ENCODE data around the gene GMDS. TPM values are rescaled to one million over a fixed set of nuclear protein-coding genes. Genes with fewer than 3 reads are reported as not detected.

The GMDS gene
- total and polyA plus RNA-seq, 5 donors, result 8.1 to 13.5 (median 12.6) TPM

GRCh38 chr6:1749041-1749440 lies 496.4 kb downstream of the GMDS start:
- peaks cover 3% of the 10 kb centered on the region for H3K4me1 ChIP-seq (ENCODE audit: control insufficient read depth, insufficient read depth, low read length)
- H3K27me3 ChIP-seq (ENCODE audit: control insufficient read depth, insufficient read depth), result no peaks in the 10 kb centered on the region
- DNase-seq, result no peak
- intact Hi-C loops (cut with DNase I), result no loop called here
- WGBS, result 92% methylated on average over 6 of the region's 6 CpGs
- no peak overlapping the region for H3K4me3 ChIP-seq (ENCODE audit: low read length)
- H3K27ac ChIP-seq (ENCODE audit: low read length), result no peak overlapping the region
- ATAC-seq, result no peak
- no peaks in the 10 kb centered on the region for H3K9me3 ChIP-seq (ENCODE audit: control insufficient read depth, low read length)

- intact Hi-C loops (cut with DNase I), result no loop called here
- Histone ChIP-seq H3K27me3 (ENCODE audit: control insufficient read depth, insufficient read depth) (no peaks in the 10 kb centered on the region), H3K4me1 (ENCODE audit: control insufficient read depth, insufficient read depth, low read length) (peaks cover 3% of the 10 kb centered on the region), H3K9me3 (ENCODE audit: control insufficient read depth, low read length) (no peaks in the 10 kb centered on the region), H3K27ac (ENCODE audit: low read length) (no peak overlapping the region), H3K4me3 (ENCODE audit: low read length) (no peak overlapping the region)
- ATAC-seq, result no peak
- DNase-seq, result no peak
- 66% methylated on average over 5 of the region's 5 CpGs for WGBS
These were observed 497.9 kb downstream of the GMDS start for GRCh38 chr6:1747531-1747930.

- no peak overlapping the region for H3K27ac ChIP-seq (ENCODE audit: low read length)
- peaks cover 3% of the 10 kb centered on the region for H3K4me1 ChIP-seq (ENCODE audit: control insufficient read depth, insufficient read depth, low read length)
- 86% methylated on average over 4 of the region's 4 CpGs for WGBS
- intact Hi-C loops (cut with DNase I), result no loop called here
- no peak overlapping the region for H3K4me3 ChIP-seq (ENCODE audit: low read length)
- H3K9me3 ChIP-seq (ENCODE audit: control insufficient read depth, low read length), result no peaks in the 10 kb centered on the region
- no peak for ATAC-seq
- H3K27me3 ChIP-seq (ENCODE audit: control insufficient read depth, insufficient read depth), result no peaks in the 10 kb centered on the region
- DNase-seq, result no peak
These were observed 498.4 kb downstream of the GMDS start for GRCh38 chr6:1747003-1747402.

GRCh38 chr6:1745814-1746213 lies 499.6 kb downstream of the GMDS start:
- Histone ChIP-seq H3K4me1 (ENCODE audit: control insufficient read depth, insufficient read depth, low read length) (peaks cover 3% of the 10 kb centered on the region), H3K27me3 (ENCODE audit: control insufficient read depth, insufficient read depth) (no peaks in the 10 kb centered on the region), H3K9me3 (ENCODE audit: control insufficient read depth, low read length) (no peaks in the 10 kb centered on the region), H3K27ac (ENCODE audit: low read length) (no peak overlapping the region), H3K4me3 (ENCODE audit: low read length) (no peak overlapping the region)
- 90% methylated on average over 8 of the region's 8 CpGs for WGBS
- intact Hi-C loops (cut with DNase I), result no loop called here
- DNase-seq (peak in 1 of 3 donors; percentile 32), ATAC-seq (no peak)

- H3K27ac ChIP-seq (ENCODE audit: low read length), result no peak overlapping the region
- DNase-seq, result peak in 1 of 3 donors; percentile 22
- no peak overlapping the region for H3K4me3 ChIP-seq (ENCODE audit: low read length)
- 93% methylated on average over 9 of the region's 9 CpGs for WGBS
- no peaks in the 10 kb centered on the region for H3K27me3 ChIP-seq (ENCODE audit: control insufficient read depth, insufficient read depth)
- intact Hi-C loops (cut with DNase I), result no loop called here
- H3K4me1 ChIP-seq (ENCODE audit: control insufficient read depth, insufficient read depth, low read length), result peaks cover 3% of the 10 kb centered on the region
- no peaks in the 10 kb centered on the region for H3K9me3 ChIP-seq (ENCODE audit: control insufficient read depth, low read length)
- ATAC-seq, result peak in 1 of 2 donors; percentile 26
These were observed 500.9 kb downstream of the GMDS start for GRCh38 chr6:1744543-1744942.

- no peaks in the 10 kb centered on the region for H3K27me3 ChIP-seq (ENCODE audit: control insufficient read depth, insufficient read depth)
- no peaks in the 10 kb centered on the region for H3K4me1 ChIP-seq (ENCODE audit: control insufficient read depth, insufficient read depth, low read length)
- H3K27ac ChIP-seq (ENCODE audit: low read length), result no peak overlapping the region
- no peaks in the 10 kb centered on the region for H3K9me3 ChIP-seq (ENCODE audit: control insufficient read depth, low read length)
- DNase-seq (no peak), ATAC-seq (no peak)
- intact Hi-C loops (cut with DNase I), result no loop called here
- WGBS, result 96% methylated on average over 2 of the region's 2 CpGs
- no peak overlapping the region for H3K4me3 ChIP-seq (ENCODE audit: low read length)
These were observed 505.7 kb downstream of the GMDS start for GRCh38 chr6:1739680-1740079.

- H3K27ac ChIP-seq (ENCODE audit: low read length), result no peak overlapping the region
- H3K27me3 ChIP-seq (ENCODE audit: control insufficient read depth, insufficient read depth), result no peaks in the 10 kb centered on the region
- 85% methylated on average over 9 of the region's 9 CpGs for WGBS
- no peak overlapping the region for H3K4me3 ChIP-seq (ENCODE audit: low read length)
- H3K9me3 ChIP-seq (ENCODE audit: control insufficient read depth, low read length), result no peaks in the 10 kb centered on the region
- no peaks in the 10 kb centered on the region for H3K4me1 ChIP-seq (ENCODE audit: control insufficient read depth, insufficient read depth, low read length)
- intact Hi-C loops (cut with DNase I), result no loop called here
- ATAC-seq (no peak), DNase-seq (no peak)
These were observed 506.2 kb downstream of the GMDS start for GRCh38 chr6:1739220-1739619.

- H3K4me1 ChIP-seq (ENCODE audit: control insufficient read depth, insufficient read depth, low read length), result no peaks in the 10 kb centered on the region
- no peak overlapping the region for H3K27ac ChIP-seq (ENCODE audit: low read length)
- DNase-seq (no peak), ATAC-seq (no peak)
- no peaks in the 10 kb centered on the region for H3K27me3 ChIP-seq (ENCODE audit: control insufficient read depth, insufficient read depth)
- H3K4me3 ChIP-seq (ENCODE audit: low read length), result no peak overlapping the region
- intact Hi-C loops (cut with DNase I), result no loop called here
- 60% methylated on average over 6 of the region's 6 CpGs for WGBS
- no peaks in the 10 kb centered on the region for H3K9me3 ChIP-seq (ENCODE audit: control insufficient read depth, low read length)
These were observed 506.8 kb downstream of the GMDS start for GRCh38 chr6:1738558-1739081.

GRCh38 chr6:1737463-1738311 lies 507.7 kb downstream of the GMDS start:
- Histone ChIP-seq H3K9me3 (ENCODE audit: control insufficient read depth, low read length) (no peaks in the 10 kb centered on the region), H3K27me3 (ENCODE audit: control insufficient read depth, insufficient read depth) (no peaks in the 10 kb centered on the region), H3K4me3 (ENCODE audit: low read length) (no peak overlapping the region), H3K4me1 (ENCODE audit: control insufficient read depth, insufficient read depth, low read length) (no peaks in the 10 kb centered on the region), H3K27ac (ENCODE audit: low read length) (no peak overlapping the region)
- DNase-seq (no peak), ATAC-seq (no peak)
- 90% methylated on average over 6 of the region's 6 CpGs for WGBS
- intact Hi-C loops (cut with DNase I), result no loop called here

- H3K27ac ChIP-seq (ENCODE audit: low read length), result no peak overlapping the region
- no peaks in the 10 kb centered on the region for H3K9me3 ChIP-seq (ENCODE audit: control insufficient read depth, low read length)
- WGBS, result 81% methylated on average over 6 of the region's 6 CpGs
- intact Hi-C loops (cut with DNase I), result no loop called here
- no peak overlapping the region for H3K4me3 ChIP-seq (ENCODE audit: low read length)
- no peaks in the 10 kb centered on the region for H3K27me3 ChIP-seq (ENCODE audit: control insufficient read depth, insufficient read depth)
- H3K4me1 ChIP-seq (ENCODE audit: control insufficient read depth, insufficient read depth, low read length), result no peaks in the 10 kb centered on the region
- ATAC-seq (no peak), DNase-seq (no peak)
These were observed 508.9 kb downstream of the GMDS start for GRCh38 chr6:1736346-1737105.

GRCh38 chr6:1735239-1735803 lies 510.1 kb downstream of the GMDS start:
- no peaks in the 10 kb centered on the region for H3K27me3 ChIP-seq (ENCODE audit: control insufficient read depth, insufficient read depth)
- intact Hi-C loops (cut with DNase I), result no loop called here
- H3K9me3 ChIP-seq (ENCODE audit: control insufficient read depth, low read length), result no peaks in the 10 kb centered on the region
- H3K4me3 ChIP-seq (ENCODE audit: low read length), result no peak overlapping the region
- DNase-seq (no peak), ATAC-seq (no peak)
- 92% methylated on average over 6 of the region's 6 CpGs for WGBS
- no peak overlapping the region for H3K27ac ChIP-seq (ENCODE audit: low read length)
- no peaks in the 10 kb centered on the region for H3K4me1 ChIP-seq (ENCODE audit: control insufficient read depth, insufficient read depth, low read length)
